Spleen (tissue), 11 donors: ENCODE measurements around the gene BSND. TPM values are rescaled to one million over a fixed set of nuclear protein-coding genes. Genes with fewer than 3 reads are reported as not detected.

Source experiments
- DNase-seq: peaks from one replicate; pipeline ENCODE4 v3.0.0-alpha.2; 2020
- H3K27ac ChIP-seq, 8 donors: fragments of 200-600 bp; sonication (generic) in 7 of 8; 1 replicate in 4 of 8; 2 replicates in 4 of 8; pipeline versions ENCODE4 v1.5.0 to v1.8.0; 2016 to 2021; ENCODE audit warnings: inconsistent platforms in 4 of 8, mild to moderate bottlenecking in 4 of 8, moderate library complexity in 1 of 8
- H3K27me3 ChIP-seq, 7 donors: fragments of 200-600 bp; sonication (generic) in 6 of 7; replicated peaks in 1 of 7; 1 replicate in 4 of 7; 2 replicates in 3 of 7; pipeline versions ENCODE4 v1.5.0 to v1.8.0; 2016 to 2021; ENCODE audit warnings: inconsistent platforms in 3 of 7, mild to moderate bottlenecking in 1 of 7
- H3K36me3 ChIP-seq, 6 donors: fragments of 200-600 bp; sonication (generic) in 5 of 6; 1 replicate in 4 of 6; 2 replicates in 2 of 6; pipeline versions ENCODE4 v1.5.0 to v1.8.0; 2016 to 2021; ENCODE audit warnings: inconsistent platforms in 2 of 6
- H3K4me1 ChIP-seq, 6 donors: fragments of 200-600 bp; sonication (generic) in 5 of 6; 1 replicate in 3 of 6; 2 replicates in 3 of 6; pipeline versions ENCODE4 v1.5.0 to v1.8.0; 2016 to 2021; ENCODE audit warnings: inconsistent platforms in 3 of 6
- H3K4me3 ChIP-seq, 8 donors: fragments of 200-600 bp; sonication (generic) in 7 of 8; 1 replicate in 4 of 8; 2 replicates in 4 of 8; pipeline versions ENCODE4 v1.5.0 to v1.8.0; 2016 to 2021; ENCODE audit warnings: inconsistent platforms in 4 of 8, mild to moderate bottlenecking in 4 of 8, moderate library complexity in 2 of 8
- H3K9me3 ChIP-seq, 8 donors: fragments of 200-600 bp; sonication (generic) in 7 of 8; 1 replicate in 4 of 8; 2 replicates in 4 of 8; pipeline versions ENCODE4 v1.5.0 to v1.8.0; 2016 to 2021; ENCODE audit warnings: inconsistent platforms in 4 of 8
- POLR2A ChIP-seq, 3 donors: fragments of 450-650 bp; IDR thresholded peaks; one replicate each; pipeline ENCODE4 v1.5.1; 2017; ENCODE audit warnings: antibody characterized with exemption in 3 of 3, mild to moderate bottlenecking in 1 of 3
- POLR2AphosphoS5 ChIP-seq, 3 donors: sonication (generic); formaldehyde crosslinking; IDR thresholded peaks; one replicate each; pipeline ENCODE4 v1.5.1; 2017; ENCODE audit warnings: antibody characterized with exemption in 3 of 3
- WGBS, 5 donors: extraction: QIAGEN DNeasy Blood & Tissue Kit in 3 of 5; methylation state at CpG; one replicate each; pipeline versions ENCODE4 v1.1.5 to v1.1.7; 2013 to 2018; 5-methylcytosine and 5-hydroxymethylcytosine counted together
- intact Hi-C: fragments of 100-400 bp; cut with DNase I; formaldehyde crosslinking; loops from one replicate; pipeline ENCODE4 v1.15.0; 2023; ENCODE audit warnings: low total_unique reads
- polyA plus RNA-seq, 3 donors: library from polyadenylated mRNA; stranded (reverse); fragments of 200-250 nt; gene quantifications; one replicate each; pipeline ENCODE4 v1.2.1, GENCODE V29; 2013
- total RNA-seq, 7 donors: library from RNA; depleted of rRNA in 3 of 7; stranded (reverse); fragments of >200 nt in 3 of 7; fragmentation: NEBNext Ultra II Directional in 4 of 7; extraction: Animal tissue kit (Norgen Biotek cat#: 25700) in 4 of 7; gene quantifications; one replicate each; pipeline versions ENCODE4 v1.1.0 to v1.2.1, GENCODE V29; 2016 to 2021
- TF ChIP-seq, protein P1 (sequence below), 11 experiments: fragments of 200-600 bp in 7 of 11; fragments of 450-650 bp in 4 of 11; sonication (generic) in 4 of 11; IDR thresholded peaks in 8 of 11; conservative IDR thresholded peaks in 3 of 11; 1 replicate in 7 of 11; 2 replicates in 4 of 11; pipeline versions ENCODE4 v1.4.0 to v1.8.0; 2016 to 2021; ENCODE audit warnings: antibody characterized with exemption in 11 of 11, inconsistent platforms in 4 of 11, mild to moderate bottlenecking in 1 of 11
- donor health status: healthy with polysubstance abuse.
- donor health status: DM: no; HTN: no; CAD: no; lungs with moderate emphysema.
- donor health status: DM: no; HTN: no; CAD: no.
- donor health status: Bipolar disorder and iron deficiency.
- donor health status: healthy.
- donor health status: DM: no; HTN: no; CAD: no.
- donor health status: DM: yes; HTN: yes; CAD: no.

Gene BSND
- total and polyA plus RNA-seq, 10 donors = 0.02 to 0.20 (median 0.09) TPM; not detected in 5

DNA sequence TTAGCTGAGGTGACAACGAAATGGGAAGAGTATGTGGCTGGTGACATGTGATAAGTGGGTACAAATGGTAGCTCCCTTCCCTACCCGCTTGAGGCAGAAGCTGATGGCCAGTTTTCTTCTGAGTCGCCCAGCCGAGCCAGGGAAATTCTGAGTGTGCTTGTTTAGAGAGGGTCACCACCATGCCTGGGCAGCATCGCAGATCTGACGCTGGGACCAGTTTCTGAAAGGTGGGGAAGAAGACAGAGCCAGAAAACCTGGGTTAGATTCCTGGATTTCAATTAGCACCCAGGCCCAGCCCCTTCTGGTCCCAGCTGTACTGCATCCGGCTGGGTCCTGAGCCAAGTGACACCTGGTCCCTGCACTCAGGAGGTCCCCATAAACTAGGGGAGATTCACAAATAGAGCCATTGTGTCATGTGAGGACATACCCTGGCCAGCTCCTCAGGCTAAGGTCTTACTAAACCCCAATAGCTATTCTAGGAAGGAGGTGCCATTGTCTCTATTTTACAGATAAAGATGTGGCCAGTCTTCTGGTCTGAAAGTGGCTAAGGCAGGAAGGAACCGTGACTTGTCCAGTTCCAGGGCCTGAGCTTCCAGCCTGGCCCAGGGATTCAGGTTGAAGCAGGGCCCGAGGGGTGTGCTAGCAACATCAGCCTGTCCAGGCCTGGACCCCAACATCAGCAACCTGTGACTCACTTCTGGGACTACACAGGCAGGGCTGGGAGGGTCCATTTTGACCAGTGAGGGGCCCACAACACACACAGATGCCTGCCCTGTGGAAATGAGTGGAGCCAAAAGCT lies 20.0 kb upstream of the BSND start:
- TF ChIP-seq POLR2AphosphoS5 (IDR thresholded peaks at IDR 0.05) (no peak), POLR2A (IDR thresholded peaks at IDR 0.05) (no peak)
- TF ChIP-seq, protein P1, sequence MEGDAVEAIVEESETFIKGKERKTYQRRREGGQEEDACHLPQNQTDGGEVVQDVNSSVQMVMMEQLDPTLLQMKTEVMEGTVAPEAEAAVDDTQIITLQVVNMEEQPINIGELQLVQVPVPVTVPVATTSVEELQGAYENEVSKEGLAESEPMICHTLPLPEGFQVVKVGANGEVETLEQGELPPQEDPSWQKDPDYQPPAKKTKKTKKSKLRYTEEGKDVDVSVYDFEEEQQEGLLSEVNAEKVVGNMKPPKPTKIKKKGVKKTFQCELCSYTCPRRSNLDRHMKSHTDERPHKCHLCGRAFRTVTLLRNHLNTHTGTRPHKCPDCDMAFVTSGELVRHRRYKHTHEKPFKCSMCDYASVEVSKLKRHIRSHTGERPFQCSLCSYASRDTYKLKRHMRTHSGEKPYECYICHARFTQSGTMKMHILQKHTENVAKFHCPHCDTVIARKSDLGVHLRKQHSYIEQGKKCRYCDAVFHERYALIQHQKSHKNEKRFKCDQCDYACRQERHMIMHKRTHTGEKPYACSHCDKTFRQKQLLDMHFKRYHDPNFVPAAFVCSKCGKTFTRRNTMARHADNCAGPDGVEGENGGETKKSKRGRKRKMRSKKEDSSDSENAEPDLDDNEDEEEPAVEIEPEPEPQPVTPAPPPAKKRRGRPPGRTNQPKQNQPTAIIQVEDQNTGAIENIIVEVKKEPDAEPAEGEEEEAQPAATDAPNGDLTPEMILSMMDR (IDR thresholded peaks at IDR 0.05 in 8 of 11, conservative IDR thresholded peaks at IDR 0.05 in 3 of 11) = no peak
- no peaks in the 10 kb centered on the region for H3K9me3 ChIP-seq
- H3K4me1 ChIP-seq = peaks cover 0 to 23% (median 7%) of the 10 kb centered on the region in 6 donors
- intact Hi-C loops = no loop called here
- peaks cover 0 to 56% (median 17%) of the 10 kb centered on the region in 7 donors for H3K27me3 ChIP-seq
- H3K27ac ChIP-seq = no peak overlapping the region
- H3K4me3 ChIP-seq = no peak overlapping the region
- DNase-seq = no peak
- 87 to 96% (median 91%) methylated on average over 7 to 9 of the region's 9 CpGs for WGBS, 5 donors
- H3K36me3 ChIP-seq = no peaks in the 10 kb centered on the region

DNA sequence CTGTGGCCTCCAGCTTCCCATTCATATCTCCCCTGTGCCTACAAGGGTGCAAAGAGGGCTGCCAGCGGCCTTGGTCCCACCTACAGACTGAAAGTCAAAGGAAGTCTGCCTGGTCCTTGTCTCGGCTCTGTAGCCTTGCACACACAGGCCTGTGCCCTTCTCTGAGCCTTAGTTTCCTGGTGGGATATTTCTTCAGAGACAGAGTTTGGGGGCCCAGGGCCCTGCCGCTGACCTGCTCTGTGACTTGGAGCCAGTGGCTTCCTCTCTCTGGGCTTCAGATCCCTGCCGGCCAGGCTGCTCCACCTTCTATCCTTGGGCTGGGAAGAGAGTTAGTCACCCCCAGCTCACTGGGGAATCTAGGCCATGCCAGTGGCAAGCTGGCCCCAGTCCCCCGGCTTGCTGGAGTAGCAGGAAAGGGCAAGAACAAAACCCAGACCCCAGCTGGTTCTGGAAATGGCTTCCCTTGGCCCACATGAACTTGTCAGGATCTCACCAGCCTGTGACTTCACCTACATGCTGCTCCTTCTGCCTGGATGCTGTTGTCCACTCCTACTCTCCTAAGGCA lies 19.3 kb upstream of the BSND start:
- intact Hi-C loops = no loop called here
- TF ChIP-seq POLR2A (IDR thresholded peaks at IDR 0.05) (no peak), POLR2AphosphoS5 (IDR thresholded peaks at IDR 0.05) (no peak)
- TF ChIP-seq, protein P1 (IDR thresholded peaks at IDR 0.05 in 8 of 11, conservative IDR thresholded peaks at IDR 0.05 in 3 of 11) = no peak
- no peak for DNase-seq
- Histone ChIP-seq H3K27me3 (peaks cover 0 to 63% (median 17%) of the 10 kb centered on the region in 7 donors), H3K36me3 (no peaks in the 10 kb centered on the region), H3K4me3 (no peak overlapping the region), H3K27ac (no peak overlapping the region), H3K9me3 (no peaks in the 10 kb centered on the region), H3K4me1 (peaks cover 0 to 23% (median 7%) of the 10 kb centered on the region in 6 donors)
- WGBS, 5 donors = 33 to 66% (median 61%) methylated on average over 4 to 5 of the region's 5 CpGs

DNA sequence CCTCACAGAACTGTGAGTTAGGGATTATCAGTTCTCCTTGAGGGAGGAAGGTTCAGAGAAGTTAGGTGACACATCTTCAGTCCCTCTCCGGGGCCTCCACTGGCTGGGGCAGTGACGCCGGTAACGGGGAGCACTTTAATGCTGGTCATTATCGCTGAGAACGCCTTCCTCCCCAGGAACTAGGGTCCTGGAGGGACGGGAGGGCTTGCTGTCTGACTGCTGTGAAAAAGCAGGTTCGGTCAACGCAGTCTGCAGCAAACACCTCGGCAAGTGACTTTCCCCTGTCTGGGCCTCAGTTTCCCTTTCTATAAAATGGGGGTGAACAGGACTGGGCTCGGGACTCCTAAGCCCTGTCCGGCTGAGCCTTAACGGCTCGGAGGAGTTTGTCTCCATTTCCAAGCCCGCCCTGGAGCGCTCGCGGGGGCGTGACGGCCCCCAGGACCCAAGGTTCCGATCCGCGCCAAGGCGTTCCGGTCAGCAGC lies 18.6 kb upstream of the BSND start:
- no peak for DNase-seq
- peaks cover 0 to 67% (median 17%) of the 10 kb centered on the region in 7 donors for H3K27me3 ChIP-seq
- no peak overlapping the region for H3K27ac ChIP-seq
- intact Hi-C loops = no loop called here
- H3K4me1 ChIP-seq = peaks cover 0 to 23% (median 7%) of the 10 kb centered on the region in 6 donors
- 24 to 29% (median 27%) methylated on average over 12 to 25 of the region's 25 CpGs for WGBS, 5 donors
- H3K36me3 ChIP-seq = no peaks in the 10 kb centered on the region
- peak overlapping the region in 7 of 8 donors; percentile 8 to 57 (median 23) for H3K4me3 ChIP-seq
- TF ChIP-seq POLR2AphosphoS5 (IDR thresholded peaks at IDR 0.05) (no peak), POLR2A (IDR thresholded peaks at IDR 0.05) (no peak)
- TF ChIP-seq, protein P1 (IDR thresholded peaks at IDR 0.05 in 8 of 11, conservative IDR thresholded peaks at IDR 0.05 in 3 of 11) = no peak
- H3K9me3 ChIP-seq = no peaks in the 10 kb centered on the region
